Activated CD8-positive, alpha-beta T cell treated with anti-CD3 and anti-CD28 coated beads for 36 hours (primary cell): Measurements from ENCODE around the gene MEIKIN. TPM values are rescaled to one million over a fixed set of nuclear protein-coding genes. Genes with fewer than 3 reads are reported as not detected.

ENCODE experiments used
- ATAC-seq: fragments of 200-7000 bp; cut with Tn5 transposase; one replicate; pipeline ENCODE4 v1.10.0; 2021; ENCODE audit warnings: mild to moderate bottlenecking, moderate library complexity
- CTCF ChIA-PET: fragments of 350-600 bp; sonication (Branson Sonifier 250); formaldehyde crosslinking; loops from one replicate; lab custom pipeline; 2021; ENCODE audit warnings: antibody characterized with exemption; lab: Charles Lee
- POLR2A ChIA-PET: fragments of 350-600 bp; sonication (Branson Sonifier 250); formaldehyde crosslinking; loops from one replicate; lab custom pipeline; 2021; ENCODE audit warnings: antibody characterized with exemption; lab: Charles Lee
- DNase-seq: peaks from one replicate; pipeline ENCODE4 v3.0.0-alpha.2; 2020
- H3K27ac Mint-ChIP-seq: one replicate; pipeline ENCODE4 v1.8.0; 2021; ENCODE audit warnings: mild to moderate bottlenecking, mixed read lengths
- H3K27me3 Mint-ChIP-seq: one replicate; pipeline ENCODE4 v1.8.0; 2021; ENCODE audit warnings: mixed read lengths
- H3K36me3 Mint-ChIP-seq: one replicate; pipeline ENCODE4 v1.8.0; 2021; ENCODE audit warnings: low read depth, mixed read lengths
- H3K4me1 Mint-ChIP-seq: one replicate; pipeline ENCODE4 v1.8.0; 2021; ENCODE audit warnings: low read depth, mixed read lengths
- H3K4me3 Mint-ChIP-seq: one replicate; pipeline ENCODE4 v1.8.0; 2021; ENCODE audit warnings: mild to moderate bottlenecking, moderate library complexity, mixed read lengths
- H3K9me3 Mint-ChIP-seq: one replicate; pipeline ENCODE4 v1.8.0; 2021; ENCODE audit warnings: mixed read lengths
- CTCF ChIP-seq: fragments of 200-600 bp; IDR thresholded peaks from one replicate; pipeline ENCODE4 v1.8.0; 2022; ENCODE audit warnings: antibody characterized with exemption, mild to moderate bottlenecking
- intact Hi-C: fragments of 100-400 bp; cut with micrococcal nuclease; formaldehyde crosslinking; loops from one replicate; pipeline ENCODE4 v1.10.0; 2022
- total RNA-seq, 2 experiments: library from RNA; stranded (reverse); gene quantifications; one replicate each; pipeline ENCODE4 v1.2.3, GENCODE V29; 2021

The MEIKIN gene
- total RNA-seq, 2 experiments from 2014 or later, result not detected

- ChIA-PET POLR2A (interaction anchor here (1.0 to 2.4 kb wide), 6 partner anchors 8 to 183 kb away, joined by 3 to 9 read pairs (median 4); no protein-coding TSS in a partner anchor), CTCF (interaction anchor here (1.0 to 1.9 kb wide), 4 partner anchors 14 to 207 kb away, joined by 3 to 6 read pairs (median 4); no protein-coding TSS in a partner anchor)
- DNase-seq, result peak; percentile 55
- no peak for TF ChIP-seq CTCF
- intact Hi-C loops, result loop anchor here (5.0 to 10.0 kb wide), 3 partner anchors 159 to 266 kb away; partner anchors contain the start of genes IL3 and RAPGEF6
- peak; percentile 9 for ATAC-seq
- Mint-ChIP-seq H3K27ac (peak overlapping the region; percentile 92), H3K9me3 (no peaks in the 10 kb centered on the region), H3K27me3 (no peaks in the 10 kb centered on the region), H3K36me3 (peaks cover 13% of the 10 kb centered on the region), H3K4me3 (peak overlapping the region; percentile 94), H3K4me1 (peaks cover 31% of the 10 kb centered on the region)
Measured at GRCh38 chr5:131795879-131796792, 149.3 kb downstream of the MEIKIN start.

- Mint-ChIP-seq H3K4me1 (peaks cover 36% of the 10 kb centered on the region), H3K9me3 (no peaks in the 10 kb centered on the region), H3K27me3 (no peaks in the 10 kb centered on the region), H3K36me3 (peaks cover 15% of the 10 kb centered on the region), H3K27ac (peak overlapping the region; percentile 48), H3K4me3 (peak overlapping the region; percentile 94)
- intact Hi-C loops, result loop anchor here (5.0 to 10.0 kb wide), 3 partner anchors 158 to 267 kb away; partner anchors contain the start of genes IL3 and RAPGEF6
- CTCF ChIA-PET, result interaction anchor here (1.0 to 1.1 kb wide), 2 partner anchors 206 to 213 kb away, joined by 3 to 4 read pairs; no protein-coding TSS in a partner anchor
- ATAC-seq, result no peak
- POLR2A ChIA-PET, result no interaction called here
- no peak for DNase-seq
- no peak for TF ChIP-seq CTCF
Measured at GRCh38 chr5:131795228-131795627, 150.2 kb downstream of the MEIKIN start.

- Mint-ChIP-seq H3K27ac (no peak overlapping the region), H3K4me3 (peak overlapping the region; percentile 94), H3K9me3 (no peaks in the 10 kb centered on the region), H3K36me3 (peaks cover 17% of the 10 kb centered on the region), H3K4me1 (peaks cover 38% of the 10 kb centered on the region), H3K27me3 (no peaks in the 10 kb centered on the region)
- intact Hi-C loops, result loop anchor here (10.0 kb wide), 1 partner anchor 210 kb away; no protein-coding TSS in a partner anchor
- no peak for ATAC-seq
- ChIA-PET POLR2A (no interaction called here), CTCF (interaction anchor here (1.0 to 1.1 kb wide), 2 partner anchors 205 to 213 kb away, joined by 3 to 4 read pairs; no protein-coding TSS in a partner anchor)
- no peak for TF ChIP-seq CTCF
- no peak for DNase-seq
Measured at GRCh38 chr5:131794586-131794985, 150.9 kb downstream of the MEIKIN start.

GRCh38 chr5:131792896-131793295 is 152.6 kb downstream of the MEIKIN start:
- Mint-ChIP-seq H3K4me1 (peaks cover 46% of the 10 kb centered on the region), H3K27me3 (no peaks in the 10 kb centered on the region), H3K27ac (no peak overlapping the region), H3K9me3 (no peaks in the 10 kb centered on the region), H3K36me3 (peaks cover 19% of the 10 kb centered on the region), H3K4me3 (no peak overlapping the region)
- ATAC-seq (no peak), DNase-seq (no peak)
- ChIA-PET CTCF (interaction anchor here (0.9 to 1.6 kb wide), 4 partner anchors 16 to 434 kb away, joined by 3 to 5 read pairs (median 4); partner anchors contain the start of gene P4HA2), POLR2A (no interaction called here)
- TF ChIP-seq CTCF, result no peak
- intact Hi-C loops, result loop anchor here (10.0 kb wide), 1 partner anchor 208 kb away; no protein-coding TSS in a partner anchor
